Stimulated activated CD8-positive, alpha-beta memory T cell treated with anti-CD3 and anti-CD28 coated beads, Interleukin-7, amount 100 ng/mL, for 4 hours (primary cell): Measurements from ENCODE around the gene MRPS15.
"Not testable (repeated sequence)": the region's sequence is repeated elsewhere in the genome, so short reads cannot be mapped to it uniquely, and the experiment has no call there.

ENCODE experiments used
- DNase-seq, 2 donors: peaks; one replicate each; pipeline ENCODE4 v3.0.0-alpha.2; 2020; ENCODE audit warnings: low read depth in 2 of 2

Gene MRPS15

GRCh38 chr1:36484099-36484498 lies 19.9 kb upstream of the MRPS15 start:
- no peak for DNase-seq

- DNase-seq = no peak
Measured at GRCh38 chr1:36482724-36483388, 18.7 kb upstream of the MRPS15 start, which contains the start of gene CSF3R. Gene CSF3R (minus strand): TSS chr1:36482913. CDS start chr1:36479496, 3,417 bp downstream.

- DNase-seq = no peak
Measured at GRCh38 chr1:36481771-36482723, 17.9 kb upstream of the MRPS15 start.

- no peak for DNase-seq
Measured at GRCh38 chr1:36481091-36481490, 16.9 kb upstream of the MRPS15 start.

- DNase-seq = no peak
Measured at GRCh38 chr1:36480161-36480560, 16.0 kb upstream of the MRPS15 start.

GRCh38 chr1:36479505-36480051 lies 15.4 kb upstream of the MRPS15 start:
- DNase-seq = no peak

- DNase-seq = not testable (repeated sequence)
Measured at GRCh38 chr1:36477615-36478014, 13.4 kb upstream of the MRPS15 start.

- DNase-seq = no peak
Measured at GRCh38 chr1:36476945-36477344, 12.8 kb upstream of the MRPS15 start.

- no peak for DNase-seq
Measured at GRCh38 chr1:36475910-36476604, 11.9 kb upstream of the MRPS15 start.

GRCh38 chr1:36475341-36475740 lies 11.2 kb upstream of the MRPS15 start:
- DNase-seq = no peak

GRCh38 chr1:36472656-36473055 lies 8.5 kb upstream of the MRPS15 start:
- DNase-seq = no peak

GRCh38 chr1:36471830-36472641 lies 7.9 kb upstream of the MRPS15 start:
- DNase-seq = no peak

GRCh38 chr1:36469163-36469562 lies 5.0 kb upstream of the MRPS15 start:
- DNase-seq = no peak

GRCh38 chr1:36467700-36468455 lies 3.7 kb upstream of the MRPS15 start:
- DNase-seq = no peak

- no peak for DNase-seq
Measured at GRCh38 chr1:36467027-36467410, 2.8 kb upstream of the MRPS15 start.

- DNase-seq = no peak
Measured at GRCh38 chr1:36466370-36467026, 2.3 kb upstream of the MRPS15 start.

- DNase-seq = no peak
Measured at GRCh38 chr1:36465731-36466369, 1.7 kb upstream of the MRPS15 start.

GRCh38 chr1:36464605-36465393 lies 615 bp upstream of the MRPS15 start:
- peak in 1 of 2 donors; percentile 10 for DNase-seq

GRCh38 chr1:36463463-36463802 lies 751 bp downstream of the MRPS15 start:
- no peak for DNase-seq
